Endodermal cell (in vitro differentiated cells): ENCODE measurements around the gene ZNF292. TPM values are rescaled to one million over a fixed set of nuclear protein-coding genes. Genes with fewer than 3 reads are reported as not detected.
"Not testable (repeated sequence)": the region's sequence is repeated elsewhere in the genome, so short reads cannot be mapped to it uniquely, and the experiment has no call there.

Experiments
- DNase-seq: peaks from one replicate; pipeline ENCODE4 v3.0.0-alpha.2; 2017
- H3K27ac ChIP-seq: 2 replicates; pipeline ENCODE4 v1.5.1; 2013; ENCODE audit warnings: mild to moderate bottlenecking, low read depth, low read length, moderate library complexity
- H3K27me3 ChIP-seq: 2 replicates; pipeline ENCODE4 v1.6.1; 2013; ENCODE audit warnings: mild to moderate bottlenecking, low read length, moderate library complexity; ENCODE audit not compliant: insufficient read depth, control insufficient read depth, poor library complexity, severe bottlenecking
- H3K36me3 ChIP-seq: 2 replicates; pipeline ENCODE4 v1.7.0; 2013; ENCODE audit warnings: mild to moderate bottlenecking, low read length, moderate library complexity; ENCODE audit not compliant: control insufficient read depth, insufficient read depth
- H3K4me1 ChIP-seq: one replicate; pipeline ENCODE4 v1.7.0; 2013; ENCODE audit warnings: low read length; ENCODE audit not compliant: control insufficient read depth, insufficient read depth
- H3K4me3 ChIP-seq: 2 replicates; pipeline ENCODE4 v1.5.1; 2013; ENCODE audit warnings: mild to moderate bottlenecking, low read length, moderate library complexity
- H3K9ac ChIP-seq: 2 replicates; pipeline ENCODE4 v1.6.1; 2013; ENCODE audit warnings: mild to moderate bottlenecking, low read length, moderate library complexity; ENCODE audit not compliant: poor library complexity, severe bottlenecking; ENCODE audit errors: extremely low read depth
- H3K9me3 ChIP-seq: 2 replicates; pipeline ENCODE4 v1.6.1; 2013; ENCODE audit warnings: mild to moderate bottlenecking, low read length, moderate library complexity; ENCODE audit not compliant: control insufficient read depth
- H3K27ac Mint-ChIP-seq: 2 replicates; pipeline ENCODE4 v1.8.0; 2020; ENCODE audit warnings: mixed read lengths
- H3K27me3 Mint-ChIP-seq: 2 replicates; pipeline ENCODE4 v1.8.0; 2021; ENCODE audit warnings: mild to moderate bottlenecking, mixed read lengths; ENCODE audit not compliant: insufficient read depth
- H3K36me3 Mint-ChIP-seq: 2 replicates; pipeline ENCODE4 v1.8.0; 2020; ENCODE audit warnings: low read depth, mixed read lengths
- H3K4me1 Mint-ChIP-seq: 2 replicates; pipeline ENCODE4 v1.8.0; 2020; ENCODE audit warnings: mixed read lengths
- H3K4me3 Mint-ChIP-seq: 2 replicates; pipeline ENCODE4 v1.8.0; 2020; ENCODE audit warnings: mild to moderate bottlenecking, moderate library complexity, mixed read lengths
- H3K9me3 Mint-ChIP-seq: 2 replicates; pipeline ENCODE4 v1.8.0; 2020; ENCODE audit warnings: mild to moderate bottlenecking, mixed read lengths
- WGBS, 2 experiments: methylation state at CpG; one replicate each; pipeline versions ENCODE4 v1.1.5 to v1.1.7; 2013; ENCODE audit warnings: missing lambda C conversion rate in 2 of 2, mixed read lengths in 1 of 2; ENCODE audit not compliant: insufficient coverage in 1 of 2, insufficient read length in 1 of 2; 5-methylcytosine and 5-hydroxymethylcytosine counted together
- total RNA-seq, 2 donors: library from RNA; stranded (reverse); fragmentation: NEBNext Ultra II Directional in 1 of 2; extraction: Animal tissue kit (Norgen Biotek cat#: 25700) in 1 of 2; gene quantifications; 2 replicates in 1 of 2; 3 replicates in 1 of 2; pipeline ENCODE4 v1.2.1, GENCODE V29; 2021
- TF ChIP-seq, protein P1 (sequence below): fragments of 200-600 bp; sonication (generic); conservative IDR thresholded peaks from 2 replicates; pipeline ENCODE4 v1.5.0; 2021; ENCODE audit warnings: antibody characterized with exemption, mild to moderate bottlenecking

The ZNF292 gene
- total RNA-seq, 2 donors from 2014 or later: 45.9 to 50.2 TPM

- H3K4me1 ChIP-seq: no peaks in the 10 kb centered on the region
- H3K36me3 ChIP-seq: peaks cover under 1% of the 10 kb centered on the region
- Mint-ChIP-seq H3K27ac (no peak overlapping the region), H3K4me1 (peaks cover 4% of the 10 kb centered on the region), H3K27me3 (no peaks in the 10 kb centered on the region), H3K9me3 (no peaks in the 10 kb centered on the region), H3K4me3 (no peak overlapping the region), H3K36me3 (peaks cover 15% of the 10 kb centered on the region)
- 93% methylated on average over 1 of the region's 1 CpG; no CpG with 5 or more reads in 1 of the 2 experiments for WGBS, 2 experiments
- no peaks in the 10 kb centered on the region for H3K9me3 ChIP-seq
- H3K4me3 ChIP-seq: no peak overlapping the region
- no peak for DNase-seq
- no peaks in the 10 kb centered on the region for H3K27me3 ChIP-seq
- H3K27ac ChIP-seq: no peak overlapping the region
- TF ChIP-seq, protein P1, sequence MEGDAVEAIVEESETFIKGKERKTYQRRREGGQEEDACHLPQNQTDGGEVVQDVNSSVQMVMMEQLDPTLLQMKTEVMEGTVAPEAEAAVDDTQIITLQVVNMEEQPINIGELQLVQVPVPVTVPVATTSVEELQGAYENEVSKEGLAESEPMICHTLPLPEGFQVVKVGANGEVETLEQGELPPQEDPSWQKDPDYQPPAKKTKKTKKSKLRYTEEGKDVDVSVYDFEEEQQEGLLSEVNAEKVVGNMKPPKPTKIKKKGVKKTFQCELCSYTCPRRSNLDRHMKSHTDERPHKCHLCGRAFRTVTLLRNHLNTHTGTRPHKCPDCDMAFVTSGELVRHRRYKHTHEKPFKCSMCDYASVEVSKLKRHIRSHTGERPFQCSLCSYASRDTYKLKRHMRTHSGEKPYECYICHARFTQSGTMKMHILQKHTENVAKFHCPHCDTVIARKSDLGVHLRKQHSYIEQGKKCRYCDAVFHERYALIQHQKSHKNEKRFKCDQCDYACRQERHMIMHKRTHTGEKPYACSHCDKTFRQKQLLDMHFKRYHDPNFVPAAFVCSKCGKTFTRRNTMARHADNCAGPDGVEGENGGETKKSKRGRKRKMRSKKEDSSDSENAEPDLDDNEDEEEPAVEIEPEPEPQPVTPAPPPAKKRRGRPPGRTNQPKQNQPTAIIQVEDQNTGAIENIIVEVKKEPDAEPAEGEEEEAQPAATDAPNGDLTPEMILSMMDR: no peak
- no peak overlapping the region for H3K9ac ChIP-seq
Measured at GRCh38 chr6:87196275-87196842, 41.0 kb downstream of the ZNF292 start.

GRCh38 chr6:87197547-87197946 lies 42.2 kb downstream of the ZNF292 start:
- H3K4me1 ChIP-seq: no peaks in the 10 kb centered on the region
- H3K27ac ChIP-seq: no peak overlapping the region
- no peak overlapping the region for H3K4me3 ChIP-seq
- H3K27me3 ChIP-seq: no peaks in the 10 kb centered on the region
- no peaks in the 10 kb centered on the region for H3K27me3 Mint-ChIP-seq
- 90 to 95% methylated on average over 1 to 3 of the region's 3 CpGs for WGBS, 2 experiments
- H3K4me1 Mint-ChIP-seq: peaks cover 4% of the 10 kb centered on the region
- H3K9me3 ChIP-seq: no peaks in the 10 kb centered on the region
- H3K27ac Mint-ChIP-seq: no peak overlapping the region
- H3K36me3 Mint-ChIP-seq: peaks cover 4% of the 10 kb centered on the region
- no peak overlapping the region for H3K4me3 Mint-ChIP-seq
- peaks cover 4% of the 10 kb centered on the region for H3K36me3 ChIP-seq
- no peak overlapping the region for H3K9ac ChIP-seq
- no peak for DNase-seq
- no peaks in the 10 kb centered on the region for H3K9me3 Mint-ChIP-seq
- TF ChIP-seq, protein P1: no peak

DNA sequence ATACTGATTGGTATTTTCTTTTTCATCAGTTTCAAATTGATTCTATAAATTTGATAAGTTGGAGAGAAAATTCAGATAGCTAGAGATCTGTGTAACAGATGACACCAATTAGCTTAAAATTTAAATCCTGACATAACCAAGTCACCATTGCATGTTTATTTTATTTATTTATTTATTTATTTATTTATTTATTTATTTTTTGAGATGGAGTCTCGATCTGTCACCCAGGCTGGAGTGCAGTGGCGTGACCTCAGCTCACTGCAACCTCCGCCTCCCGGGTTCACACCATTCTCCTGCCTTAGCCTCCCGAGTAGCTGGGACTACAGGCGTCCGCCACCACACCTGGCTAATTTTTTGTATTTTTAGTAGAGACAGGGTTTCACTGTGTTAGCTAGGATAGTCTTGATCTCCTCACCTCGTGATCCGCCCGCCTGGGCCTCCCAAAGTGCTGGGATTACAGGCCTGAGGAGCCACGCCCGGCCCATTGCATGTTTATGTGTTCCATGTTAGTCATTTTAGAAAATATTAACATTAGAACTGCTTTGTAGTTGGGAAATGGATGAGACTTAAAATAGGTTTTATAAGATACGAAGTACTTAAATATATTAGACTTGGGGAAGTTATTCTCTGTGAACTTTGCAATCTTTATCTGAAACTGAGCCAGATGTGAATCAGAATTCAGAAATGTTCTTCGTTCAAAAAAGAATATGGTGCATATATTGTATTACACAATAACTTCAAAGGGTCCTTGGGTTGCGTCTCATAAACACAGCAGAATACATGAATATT lies 42.9 kb downstream of the ZNF292 start:
- not testable (repeated sequence) for H3K9me3 Mint-ChIP-seq, H3K27ac ChIP-seq, H3K4me1 ChIP-seq, DNase-seq, H3K4me3 ChIP-seq, H3K27me3 Mint-ChIP-seq, H3K9me3 ChIP-seq, H3K4me3 Mint-ChIP-seq, H3K27ac Mint-ChIP-seq, H3K36me3 Mint-ChIP-seq, H3K36me3 ChIP-seq, H3K27me3 ChIP-seq, H3K9ac ChIP-seq, H3K4me1 Mint-ChIP-seq
- WGBS, 2 experiments: 96% methylated on average over 7 to 14 of the region's 15 CpGs
